GM18951 (cell line): ENCODE data around the gene GPR3.
A peak's percentile ranks its signal among the peaks of the same experiment; 100 is the strongest.

Experiments
- POLR2A ChIP-seq: IDR thresholded peaks from 4 replicates; pipeline ENCODE4 v1.6.1; 2011; ENCODE audit warnings: mild to moderate bottlenecking; ENCODE audit not compliant: insufficient read length, insufficient read depth; ENCODE audit errors: extremely low read depth
- in situ Hi-C: fragments of 300-500 bp; cut with MboI; formaldehyde crosslinking; loops from one replicate; pipeline ENCODE4 v1.12.0; 2022; ENCODE audit warnings: low sequenced_read_pairs, mixed read lengths, inconsistent platforms; ENCODE audit not compliant: unreplicated experiment

Gene GPR3

DNA sequence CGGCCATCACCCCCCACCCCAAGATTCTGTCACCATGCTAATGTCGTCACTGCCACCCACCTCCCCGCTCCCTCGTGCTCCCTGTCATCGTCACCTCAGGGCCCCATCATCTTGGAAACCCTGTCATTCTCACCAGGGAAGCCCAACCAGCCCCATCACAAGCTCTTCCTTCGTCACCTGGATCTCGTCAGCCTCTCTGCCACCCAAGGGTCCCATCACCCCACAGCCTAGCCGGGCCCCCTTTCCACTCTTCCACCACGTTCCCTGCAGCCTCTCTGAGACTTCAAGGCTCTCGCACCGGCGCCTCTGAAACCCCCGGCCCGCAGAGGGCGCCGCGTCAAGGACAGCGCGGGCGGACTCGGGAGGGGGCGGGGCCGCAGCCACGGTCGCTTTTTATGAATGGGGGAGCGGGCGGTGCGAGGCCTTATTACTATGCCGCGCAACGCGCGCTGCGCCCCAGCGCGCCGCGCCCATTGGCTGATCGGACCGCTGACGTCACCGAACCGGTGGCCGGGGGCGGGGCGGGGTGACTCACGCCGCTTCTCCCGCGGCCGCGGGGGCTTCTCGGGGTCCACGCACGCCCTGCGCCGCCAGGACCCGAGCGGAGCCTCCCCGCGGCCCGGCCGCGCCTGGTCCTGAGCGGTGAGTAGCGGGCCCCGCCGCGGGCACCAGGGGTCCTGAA, at the start of gene GPR3:
Gene GPR3 (plus strand): TSS at position 527 of the 682 bp plus-strand sequence. CDS start 1,177 bp downstream, outside the sequence.
- TF ChIP-seq POLR2A, result peak; percentile 25
- in situ Hi-C loops, result loop anchor here (5.0 kb wide), 1 partner anchor 90 kb away; no protein-coding TSS in a partner anchor

DNA sequence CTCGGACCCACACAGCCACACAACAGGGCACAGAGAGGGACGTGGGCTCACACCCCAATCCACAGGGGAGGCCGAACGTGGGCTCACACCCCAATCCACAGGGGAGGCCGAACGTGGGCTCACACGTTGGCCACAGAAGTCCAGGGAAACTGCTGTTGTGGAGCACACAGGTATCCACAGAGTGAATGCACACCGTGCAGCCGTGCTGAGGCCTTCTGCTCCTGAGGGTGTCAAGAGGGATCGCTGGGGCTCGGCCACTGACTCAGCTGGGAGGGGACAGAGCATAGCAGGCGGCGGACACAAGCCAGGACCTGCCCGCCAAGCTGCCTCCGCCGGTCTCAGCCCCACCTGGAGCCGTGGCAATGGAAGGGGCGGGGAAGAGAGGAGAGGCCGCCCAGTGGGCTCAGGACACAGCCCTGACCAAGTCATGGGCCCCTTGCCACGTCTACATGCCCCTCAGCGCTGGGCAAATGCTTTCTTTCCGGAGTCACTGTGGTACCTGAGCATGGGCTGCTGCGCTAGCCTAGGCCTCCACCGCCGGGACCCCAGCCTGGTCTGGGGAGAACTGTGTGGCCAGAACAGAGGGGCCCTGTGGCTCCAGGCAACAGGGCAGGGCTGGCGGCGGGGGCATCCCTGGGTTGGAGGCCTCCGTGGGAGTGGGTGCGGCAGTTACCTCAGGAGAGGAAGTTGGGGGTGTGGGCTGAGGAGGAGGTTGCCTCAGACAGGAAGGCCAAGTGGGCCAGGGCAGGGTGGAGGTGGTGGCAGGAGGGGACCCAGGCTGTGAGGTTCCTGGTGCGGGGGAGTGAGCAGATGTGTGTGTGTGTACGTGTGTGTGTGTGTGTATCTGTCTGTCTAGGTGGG, 49.4 kb upstream of the GPR3 start:
- in situ Hi-C loops, result no loop called here
- peak; percentile 26 for TF ChIP-seq POLR2A

GRCh38 chr1:27343639-27344025, 48.8 kb upstream of the GPR3 start:
- TF ChIP-seq POLR2A, result no peak
- in situ Hi-C loops, result no loop called here

DNA sequence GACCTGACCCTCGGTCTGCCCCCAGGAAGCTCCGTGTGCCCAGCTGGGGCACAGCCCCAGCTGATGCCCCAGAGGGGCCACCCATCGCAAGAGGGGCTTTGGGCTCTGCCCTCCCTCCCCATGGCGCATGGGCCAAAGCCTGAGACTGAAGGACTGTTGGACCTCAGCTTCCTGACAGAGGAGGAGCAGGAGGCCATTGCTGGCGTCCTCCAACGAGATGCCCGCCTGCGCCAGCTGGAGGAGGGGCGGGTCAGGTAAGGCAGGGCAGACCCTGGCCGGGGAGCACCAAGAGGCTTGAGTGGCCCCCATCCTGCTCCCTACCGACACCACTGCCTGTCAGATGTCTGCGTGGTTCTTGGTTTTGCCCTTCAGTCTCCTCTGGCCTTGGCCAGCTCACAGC, 47.1 kb upstream of the GPR3 start:
- no peak for TF ChIP-seq POLR2A
- in situ Hi-C loops, result no loop called here

DNA sequence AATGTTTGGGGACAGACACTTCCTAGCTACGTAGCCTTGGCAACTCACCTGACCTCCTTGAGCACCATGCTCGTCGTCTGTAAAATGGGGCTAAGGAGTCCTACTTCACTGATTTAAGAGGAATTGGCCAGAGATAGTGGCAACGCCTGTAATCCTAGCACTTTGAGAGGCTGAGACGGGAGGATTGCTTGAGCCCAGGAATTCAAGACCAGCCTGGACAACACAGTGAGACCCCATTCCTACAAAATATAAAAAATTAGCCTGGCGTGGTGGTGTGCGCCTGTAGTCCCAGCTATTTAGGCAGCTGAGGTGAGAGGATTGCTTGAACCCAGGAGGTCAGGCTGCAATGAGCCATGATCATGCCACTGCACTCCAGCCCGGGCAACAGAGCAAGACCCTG, 46.1 kb upstream of the GPR3 start:
- no peak for TF ChIP-seq POLR2A
- in situ Hi-C loops, result no loop called here

DNA sequence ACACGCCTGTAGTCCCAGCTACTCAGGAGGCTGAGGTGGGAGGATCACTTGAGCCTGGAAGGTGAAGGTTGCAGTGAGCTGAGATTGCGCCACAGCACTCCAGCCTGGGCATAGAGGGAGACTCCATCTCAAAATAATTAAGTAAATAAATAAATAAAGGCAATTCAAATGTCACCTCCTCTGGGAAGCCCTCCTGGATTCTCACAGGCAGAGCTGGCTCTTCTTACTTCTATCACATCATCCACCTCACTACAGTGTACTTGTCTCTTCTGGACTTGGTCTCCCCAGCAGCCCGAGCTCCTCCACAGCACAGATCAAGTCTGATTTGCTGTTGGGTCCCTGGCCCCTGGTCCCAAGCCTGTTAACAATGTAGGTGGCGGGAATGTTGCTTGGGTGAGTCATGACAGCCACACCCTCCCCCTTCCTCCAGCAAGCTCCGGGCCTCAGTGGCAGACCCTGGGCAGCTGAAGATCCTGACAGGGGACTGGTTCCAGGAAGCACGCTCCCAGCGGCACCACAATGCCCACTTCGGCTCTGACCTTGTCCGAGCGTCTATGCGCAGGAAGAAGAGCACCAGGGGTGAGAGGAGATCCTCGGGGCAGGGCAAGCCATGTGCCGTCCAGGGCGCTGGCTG, 45.3 kb upstream of the GPR3 start:
- TF ChIP-seq POLR2A, result no peak
- in situ Hi-C loops, result no loop called here

GRCh38 chr1:27348861-27349783, 43.3 kb upstream of the GPR3 start:
- in situ Hi-C loops, result no loop called here

DNA sequence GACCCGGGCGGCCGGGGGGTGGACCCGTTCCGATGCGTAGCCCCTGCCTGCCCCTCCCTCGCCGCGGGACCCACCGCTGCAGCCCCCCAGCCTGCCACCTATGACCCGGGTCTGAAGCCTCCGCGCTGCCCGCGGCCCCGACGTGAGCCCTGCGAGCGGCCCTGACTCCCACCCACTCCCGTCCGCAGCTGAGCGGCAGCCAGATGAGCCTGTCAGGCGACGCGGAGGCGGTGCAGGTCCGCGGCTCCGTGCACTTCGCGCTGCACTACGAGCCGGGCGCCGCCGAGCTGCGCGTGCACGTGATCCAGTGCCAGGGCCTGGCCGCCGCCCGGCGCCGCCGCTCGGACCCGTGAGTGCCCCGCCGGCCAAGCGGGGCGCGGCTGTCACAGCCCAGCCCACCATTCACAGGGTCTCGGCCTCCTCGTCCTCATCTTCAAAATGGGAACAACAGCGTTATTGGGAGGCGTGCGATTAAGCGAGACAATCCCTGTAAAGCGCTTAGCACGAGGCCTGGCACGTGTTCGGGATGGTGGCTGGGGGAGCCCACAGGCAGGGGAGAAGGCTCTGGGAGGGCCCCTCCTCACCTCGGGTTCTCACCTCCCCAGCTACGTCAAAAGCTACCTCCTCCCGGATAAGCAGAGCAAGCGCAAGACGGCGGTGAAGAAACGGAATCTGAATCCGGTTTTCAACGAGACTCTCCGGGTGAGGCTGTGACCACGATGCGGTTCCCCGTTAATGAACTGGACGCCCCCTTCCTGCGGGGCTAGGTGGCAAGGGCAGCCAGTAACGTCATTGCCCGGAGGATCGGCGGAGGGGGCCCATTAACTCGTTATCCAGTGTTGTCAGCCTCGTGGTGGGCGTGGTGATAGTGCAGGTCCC, 42.4 kb upstream of the GPR3 start:
- in situ Hi-C loops, result no loop called here
- no peak for TF ChIP-seq POLR2A

More at GRCh38 chr1:27348861-27349783, 43.3 kb upstream of the GPR3 start:
- no peak for TF ChIP-seq POLR2A

DNA sequence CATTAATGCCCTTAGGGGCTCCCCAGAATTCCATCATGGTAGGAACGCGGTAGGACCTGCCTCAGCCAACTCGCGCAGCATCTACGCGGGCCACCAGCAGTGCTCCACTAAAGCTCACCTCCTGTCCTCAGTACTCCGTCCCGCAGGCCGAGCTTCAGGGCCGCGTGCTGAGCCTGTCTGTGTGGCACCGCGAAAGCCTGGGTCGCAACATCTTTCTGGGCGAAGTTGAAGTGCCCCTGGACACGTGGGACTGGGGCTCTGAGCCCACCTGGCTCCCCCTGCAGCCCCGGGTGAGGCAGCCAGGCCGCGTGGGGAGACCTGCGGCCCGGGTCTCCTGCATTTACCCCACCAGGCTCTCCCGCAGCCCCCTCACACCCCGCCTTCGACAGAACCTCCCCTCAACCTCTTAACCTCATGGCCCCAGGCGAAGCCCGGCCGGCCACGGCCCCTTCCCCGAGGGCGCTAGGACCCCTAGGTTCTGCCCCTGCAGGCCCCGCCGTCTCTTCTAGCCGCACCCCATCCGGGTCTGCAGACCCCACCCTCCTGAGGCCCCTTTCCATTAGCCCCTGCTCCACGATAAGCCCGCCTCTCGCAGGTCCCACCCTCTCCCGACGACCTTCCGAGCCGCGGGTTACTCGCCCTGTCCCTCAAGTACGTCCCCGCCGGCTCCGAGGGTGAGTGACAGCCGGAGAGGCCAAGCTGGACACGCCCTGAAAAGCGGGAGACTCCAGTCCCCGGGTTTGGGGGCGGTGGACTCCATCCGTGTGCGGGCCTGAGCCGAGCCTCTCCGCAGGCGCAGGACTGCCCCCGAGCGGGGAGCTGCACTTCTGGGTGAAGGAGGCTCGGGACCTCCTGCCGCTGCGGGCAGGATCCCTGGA, 41.5 kb upstream of the GPR3 start:
- in situ Hi-C loops, result no loop called here
- no peak for TF ChIP-seq POLR2A

DNA sequence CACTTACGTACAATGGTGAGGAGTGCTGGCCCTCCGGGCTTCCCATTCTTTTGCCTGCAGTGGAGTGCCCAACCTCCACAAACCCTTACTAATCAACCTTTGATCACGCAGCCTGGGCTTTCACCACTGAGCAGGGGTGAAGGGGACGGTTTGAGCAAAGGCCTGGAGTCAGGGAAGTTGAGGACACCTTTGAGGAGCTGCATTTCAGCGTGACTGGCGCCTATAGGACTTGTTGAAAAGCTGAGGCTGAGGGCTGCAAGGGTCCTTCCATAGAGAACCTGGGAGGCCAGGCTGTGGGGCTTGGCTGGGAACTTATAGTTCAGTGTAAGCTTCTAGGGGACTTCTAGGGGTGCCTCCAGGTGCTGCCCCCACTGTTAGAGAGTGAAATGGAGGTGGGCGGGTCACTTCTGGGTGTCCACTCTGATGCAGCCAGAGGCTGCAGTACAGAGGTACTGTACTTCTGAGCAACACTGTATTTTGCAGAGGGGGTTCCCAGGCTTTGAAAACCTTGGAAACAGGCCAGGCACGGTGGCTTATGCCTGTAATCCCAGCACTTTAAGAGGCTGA, 40.8 kb upstream of the GPR3 start:
- TF ChIP-seq POLR2A, result no peak
- in situ Hi-C loops, result no loop called here
